K562 (cell line): ENCODE data around the gene PEX7. TPM values are rescaled to one million over a fixed set of nuclear protein-coding genes. Genes with fewer than 3 reads are reported as not detected.

ENCODE experiments used
- ATF1 ChIP-seq, 2 experiments: fragments of 450-650 bp in 1 of 2; IDR thresholded peaks; 2 replicates each; pipeline ENCODE4 v1.6.1; 2016; ENCODE audit warnings: missing compliant biosample characterization in 1 of 2, missing genetic modification characterization in 1 of 2
- ATF4 ChIP-seq: fragments of 450-650 bp; formaldehyde crosslinking; IDR thresholded peaks from 2 replicates; pipeline ENCODE4 v1.4.0; 2022; ENCODE audit warnings: mild to moderate bottlenecking, moderate library complexity
- CBX5 ChIP-seq: IDR thresholded peaks from 2 replicates; pipeline ENCODE4 v1.6.1; 2014; ENCODE audit warnings: low read depth, borderline replicate concordance
- DEAF1 ChIP-seq: fragments of 450-650 bp; formaldehyde crosslinking; IDR thresholded peaks from 2 replicates; pipeline ENCODE4 v1.4.0; 2020; ENCODE audit warnings: mild to moderate bottlenecking, moderate library complexity
- DMBX1 ChIP-seq: fragments of 250-450 bp; sonication (Bioruptor Pico); IDR thresholded peaks from 2 replicates; pipeline ENCODE4 v1.8.0; 2022; ENCODE audit warnings: inconsistent platforms, mild to moderate bottlenecking, moderate library complexity, borderline replicate concordance
- EP300 ChIP-seq: IDR thresholded peaks from 2 replicates; pipeline ENCODE4 v1.6.1; 2012; ENCODE audit warnings: low read length, improper control_type of control experiment
- FOSL1 ChIP-seq: fragments of 200-800 bp; sonication (Bioruptor generic); conservative IDR thresholded peaks from 2 replicates; pipeline ENCODE4 v1.6.1; 2016; ENCODE audit warnings: missing genetic modification characterization, missing compliant biosample characterization
- GABPA ChIP-seq: fragments of 200-800 bp; sonication (Bioruptor generic); conservative IDR thresholded peaks from 2 replicates; pipeline ENCODE4 v1.6.1; 2016; ENCODE audit warnings: low read depth, missing genetic modification characterization, missing compliant biosample characterization
- HMG20A ChIP-seq: fragments of 450-650 bp; formaldehyde crosslinking; conservative IDR thresholded peaks from 2 replicates; pipeline ENCODE4 v1.4.0; 2020; ENCODE audit warnings: mild to moderate bottlenecking, mixed read lengths
- MAFF ChIP-seq: IDR thresholded peaks from 2 replicates; pipeline ENCODE4 v1.6.1; 2012; ENCODE audit warnings: low read length, improper control_type of control experiment
- MAZ ChIP-seq, 2 experiments: fragments of 450-650 bp in 1 of 2; sonication (generic) in 1 of 2; formaldehyde crosslinking; IDR thresholded peaks in 1 of 2; conservative IDR thresholded peaks in 1 of 2; 2 replicates each; pipeline versions ENCODE4 v1.4.0 to v1.5.0; 2020; ENCODE audit warnings: mild to moderate bottlenecking in 1 of 2, missing genetic modification reagents in 1 of 2
- MCM2 ChIP-seq: fragments of 450-650 bp; IDR thresholded peaks from 2 replicates; pipeline ENCODE4 v1.6.1; 2017; ENCODE audit warnings: low read depth, mild to moderate bottlenecking
- NCOA6 ChIP-seq: fragments of 450-650 bp; IDR thresholded peaks from 2 replicates; pipeline ENCODE4 v1.6.1; 2017; ENCODE audit warnings: mild to moderate bottlenecking
- NUFIP1 ChIP-seq: fragments of 450-650 bp; IDR thresholded peaks from 2 replicates; pipeline ENCODE4 v1.6.1; 2018; ENCODE audit not compliant: partially characterized antibody
- POLR2AphosphoS5 ChIP-seq: IDR thresholded peaks from 2 replicates; pipeline ENCODE4 v1.6.1; 2011; ENCODE audit warnings: mild to moderate bottlenecking, low read depth, low read length, moderate library complexity; ENCODE audit not compliant: control insufficient read depth, insufficient read depth
- POU5F1 ChIP-seq: fragments of 150-350 bp; IDR thresholded peaks from 2 replicates; pipeline ENCODE4 v1.6.1; 2014; ENCODE audit warnings: borderline replicate concordance, low read length, low read depth, mild to moderate bottlenecking; ENCODE audit not compliant: partially characterized antibody
- PRMT5 ChIP-seq: sonication (generic); formaldehyde crosslinking; IDR thresholded peaks from 2 replicates; pipeline ENCODE4 v1.5.0; 2020; ENCODE audit warnings: missing genetic modification reagents
- STAT5B ChIP-seq: fragments of 250-450 bp; sonication (Bioruptor Pico); IDR thresholded peaks from 2 replicates; pipeline ENCODE4 v1.8.0; 2021; ENCODE audit warnings: mild to moderate bottlenecking, inconsistent platforms
- TRIM24 ChIP-seq, 2 experiments: fragments of 450-650 bp; IDR thresholded peaks; 2 replicates each; pipeline ENCODE4 v1.6.1; 2016
- ZNF507 ChIP-seq: conservative IDR thresholded peaks from 2 replicates; pipeline ENCODE4 v1.6.1; 2017; ENCODE audit warnings: missing genetic modification characterization, missing compliant biosample characterization
- ZNF589 ChIP-seq: fragments of 200-800 bp; sonication (Bioruptor generic); IDR thresholded peaks from 2 replicates; pipeline ENCODE4 v1.6.1; 2016; ENCODE audit warnings: low read depth, missing genetic modification characterization, missing compliant biosample characterization
- ZNF668 ChIP-seq: fragments of 250-450 bp; sonication (Bioruptor Pico); IDR thresholded peaks from 2 replicates; pipeline ENCODE4 v1.8.0; 2022; ENCODE audit warnings: mild to moderate bottlenecking, inconsistent platforms
- polyA plus RNA-seq, 8 experiments: library from polyadenylated mRNA; depleted of rRNA in 4 of 8; stranded (reverse) in 5 of 8; unstranded in 3 of 8; fragments of >200 nt; fragmentation: Nextera tagmentation in 2 of 8; fragmentation: Illumina TruSeq in 1 of 8; extraction: Ambion mirVana in 2 of 8; extraction: Trizol in 1 of 8; gene quantifications; 2 replicates each; pipeline versions ENCODE4 v1.2.1 to v1.2.3, GENCODE V29; 2011 to 2014; ENCODE audit warnings: inconsistent platforms in 1 of 8, missing spikeins in 1 of 8
- total RNA-seq, 7 experiments: library from RNA; depleted of rRNA in 6 of 7; stranded (reverse); fragments of >200 nt in 6 of 7; fragmentation: Illumina TruSeq in 2 of 7; extraction: Trizol in 2 of 7; gene quantifications; 2 replicates each; pipeline versions ENCODE4 v1.2.1 to v1.2.3, GENCODE V29; 2011 to 2021; ENCODE audit warnings: low replicate concordance in 1 of 7
- TF ChIP-seq, protein P1 (sequence below): fragments of 450-650 bp; conservative IDR thresholded peaks from 2 replicates; pipeline ENCODE4 v1.6.1; 2016; ENCODE audit warnings: missing genetic modification characterization, low read depth, mild to moderate bottlenecking, missing compliant biosample characterization, moderate library complexity
- TF ChIP-seq, protein P2 (sequence below): fragments of 450-650 bp; IDR thresholded peaks from 2 replicates; pipeline ENCODE4 v1.6.1; 2018; ENCODE audit warnings: mild to moderate bottlenecking, low read depth; ENCODE audit not compliant: partially characterized antibody

PEX7 gene
- total and polyA plus RNA-seq, 9 of the 15 experiments (the other 6 are each of a cell fraction or from before 2014, with no cell fraction given), result 1.6 to 12.9 (median 9.1) TPM

- TF ChIP-seq POU5F1, result no peak
- no peak for TF ChIP-seq HMG20A (CRISPR knock-in tag)
- TF ChIP-seq ZNF668 (CRISPR knock-in tag), result no peak
- TF ChIP-seq MAFF, result no peak
- no peak; the same call in 1 of the 2 replicates for TF ChIP-seq GABPA (tag)
- peak; percentile 85 for TF ChIP-seq ATF4 (CRISPR knock-in tag)
- TF ChIP-seq, protein P1, sequence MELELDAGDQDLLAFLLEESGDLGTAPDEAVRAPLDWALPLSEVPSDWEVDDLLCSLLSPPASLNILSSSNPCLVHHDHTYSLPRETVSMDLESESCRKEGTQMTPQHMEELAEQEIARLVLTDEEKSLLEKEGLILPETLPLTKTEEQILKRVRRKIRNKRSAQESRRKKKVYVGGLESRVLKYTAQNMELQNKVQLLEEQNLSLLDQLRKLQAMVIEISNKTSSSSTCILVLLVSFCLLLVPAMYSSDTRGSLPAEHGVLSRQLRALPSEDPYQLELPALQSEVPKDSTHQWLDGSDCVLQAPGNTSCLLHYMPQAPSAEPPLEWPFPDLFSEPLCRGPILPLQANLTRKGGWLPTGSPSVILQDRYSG (tag), result no peak
- 0 out of 2 replicates have a peak, but pooled peaks have one; percentile 33 for TF ChIP-seq DMBX1 (CRISPR knock-in tag)
- TF ChIP-seq FOSL1 (tag), result peak; percentile 89
- TF ChIP-seq STAT5B (CRISPR knock-in tag), result no peak
- TF ChIP-seq ZNF589, result no peak
- TF ChIP-seq EP300, result 0 out of 2 replicates have a peak, but pooled peaks have one; percentile 42
- TF ChIP-seq NUFIP1, result no peak
- TF ChIP-seq, protein P2, sequence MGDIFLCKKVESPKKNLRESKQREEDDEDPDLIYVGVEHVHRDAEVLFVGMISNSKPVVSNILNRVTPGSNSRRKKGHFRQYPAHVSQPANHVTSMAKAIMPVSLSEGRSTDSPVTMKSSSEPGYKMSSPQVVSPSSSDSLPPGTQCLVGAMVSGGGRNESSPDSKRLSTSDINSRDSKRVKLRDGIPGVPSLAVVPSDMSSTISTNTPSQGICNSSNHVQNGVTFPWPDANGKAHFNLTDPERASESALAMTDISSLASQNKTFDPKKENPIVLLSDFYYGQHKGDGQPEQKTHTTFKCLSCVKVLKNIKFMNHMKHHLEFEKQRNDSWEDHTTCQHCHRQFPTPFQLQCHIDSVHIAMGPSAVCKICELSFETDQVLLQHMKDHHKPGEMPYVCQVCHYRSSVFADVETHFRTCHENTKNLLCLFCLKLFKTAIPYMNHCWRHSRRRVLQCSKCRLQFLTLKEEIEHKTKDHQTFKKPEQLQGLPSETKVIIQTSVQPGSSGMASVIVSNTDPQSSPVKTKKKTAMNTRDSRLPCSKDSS, result no peak
- TF ChIP-seq MCM2, result no peak
- TF ChIP-seq NCOA6, result no peak
- TF ChIP-seq ATF1 (CRISPR knock-in tag; IDR thresholded peaks at IDR 0.05), result no peak
- TF ChIP-seq ATF1 (tag; IDR thresholded peaks at IDR 0.05), result 0 out of 2 replicates have a peak, but pooled peaks have one; percentile 19
- no peak for TF ChIP-seq PRMT5 (CRISPR knock-in tag)
- no peak for TF ChIP-seq MAZ (CRISPR knock-in tag; conservative IDR thresholded peaks at IDR 0.05 in 1 of 2, IDR thresholded peaks at IDR 0.05 in 1 of 2)
- TF ChIP-seq POLR2AphosphoS5, result no peak
- 0 out of 2 replicates have a peak, but pooled peaks have one; percentile 9 for TF ChIP-seq DEAF1 (CRISPR knock-in tag)
- TF ChIP-seq TRIM24 (IDR thresholded peaks at IDR 0.05), result peak; percentile 70 to 77; a peak in 3 of 4 replicates
- no peak for TF ChIP-seq ZNF507 (tag)
- no peak for TF ChIP-seq CBX5
These were observed 48.0 kb upstream of the PEX7 start (continued) for GRCh38 chr6:136774228-136775041.
